Measurements from ENCODE around the gene EIF4ENIF1. TPM values are rescaled to one million over a fixed set of nuclear protein-coding genes. Genes with fewer than 3 reads are reported as not detected.

The EIF4ENIF1 gene
- polyA plus RNA-seq, 1 donor from 2014 or later: 12.6 TPM

DNA sequence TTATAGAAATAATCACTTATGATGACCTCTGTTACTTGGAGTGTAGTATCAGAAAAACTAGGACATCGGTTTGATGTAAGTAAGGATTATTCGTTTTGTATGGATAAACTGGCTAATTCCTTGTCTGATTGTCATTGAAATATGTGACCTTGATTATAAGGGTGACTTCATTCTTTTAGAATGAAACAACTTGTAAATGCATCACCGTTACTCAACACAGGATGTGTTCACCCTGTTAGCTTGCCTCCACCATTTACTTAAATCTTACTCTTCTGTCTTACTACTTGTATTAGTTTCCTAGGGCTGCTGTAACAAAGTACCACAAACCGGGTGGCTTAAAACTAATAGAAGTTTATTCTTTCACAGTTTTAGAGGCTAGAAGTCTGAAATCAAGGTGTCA lies 14.6 kb upstream of the EIF4ENIF1 start:
- Histone ChIP-seq H2AFZ (ENCODE audit: low read depth, low read length) (no peak overlapping the region), H3K36me3 (ENCODE audit: insufficient read depth, low read length) (no peaks in the 10 kb centered on the region), H3K79me2 (replicated peaks; ENCODE audit: insufficient read depth, low read length) (no peaks in the 10 kb centered on the region), H3K9me2 (ENCODE audit: insufficient read depth, low read length) (no peaks in the 10 kb centered on the region), H3K9ac (ENCODE audit: low read length) (no peak overlapping the region), H3K4me2 (ENCODE audit: low read length) (no peak overlapping the region), H3K27ac (ENCODE audit: low read length) (no peak overlapping the region), H4K20me1 (ENCODE audit: insufficient read depth) (no peaks in the 10 kb centered on the region), H3K9me3 (ENCODE audit: low read length) (no peaks in the 10 kb centered on the region), H3K27me3 (ENCODE audit: insufficient read depth, low read depth, low read length) (no peaks in the 10 kb centered on the region), H3F3A (ENCODE audit: insufficient read depth, low read length, poor library complexity, severe bottlenecking) (no peaks in the 10 kb centered on the region), H3K4me3 (ENCODE audit: low read length) (no peak overlapping the region)
- TF ChIP-seq, protein P1, sequence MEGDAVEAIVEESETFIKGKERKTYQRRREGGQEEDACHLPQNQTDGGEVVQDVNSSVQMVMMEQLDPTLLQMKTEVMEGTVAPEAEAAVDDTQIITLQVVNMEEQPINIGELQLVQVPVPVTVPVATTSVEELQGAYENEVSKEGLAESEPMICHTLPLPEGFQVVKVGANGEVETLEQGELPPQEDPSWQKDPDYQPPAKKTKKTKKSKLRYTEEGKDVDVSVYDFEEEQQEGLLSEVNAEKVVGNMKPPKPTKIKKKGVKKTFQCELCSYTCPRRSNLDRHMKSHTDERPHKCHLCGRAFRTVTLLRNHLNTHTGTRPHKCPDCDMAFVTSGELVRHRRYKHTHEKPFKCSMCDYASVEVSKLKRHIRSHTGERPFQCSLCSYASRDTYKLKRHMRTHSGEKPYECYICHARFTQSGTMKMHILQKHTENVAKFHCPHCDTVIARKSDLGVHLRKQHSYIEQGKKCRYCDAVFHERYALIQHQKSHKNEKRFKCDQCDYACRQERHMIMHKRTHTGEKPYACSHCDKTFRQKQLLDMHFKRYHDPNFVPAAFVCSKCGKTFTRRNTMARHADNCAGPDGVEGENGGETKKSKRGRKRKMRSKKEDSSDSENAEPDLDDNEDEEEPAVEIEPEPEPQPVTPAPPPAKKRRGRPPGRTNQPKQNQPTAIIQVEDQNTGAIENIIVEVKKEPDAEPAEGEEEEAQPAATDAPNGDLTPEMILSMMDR (IDR thresholded peaks at IDR 0.05; ENCODE audit: poor library complexity, severe bottlenecking): no peak
- TF ChIP-seq, protein P2, sequence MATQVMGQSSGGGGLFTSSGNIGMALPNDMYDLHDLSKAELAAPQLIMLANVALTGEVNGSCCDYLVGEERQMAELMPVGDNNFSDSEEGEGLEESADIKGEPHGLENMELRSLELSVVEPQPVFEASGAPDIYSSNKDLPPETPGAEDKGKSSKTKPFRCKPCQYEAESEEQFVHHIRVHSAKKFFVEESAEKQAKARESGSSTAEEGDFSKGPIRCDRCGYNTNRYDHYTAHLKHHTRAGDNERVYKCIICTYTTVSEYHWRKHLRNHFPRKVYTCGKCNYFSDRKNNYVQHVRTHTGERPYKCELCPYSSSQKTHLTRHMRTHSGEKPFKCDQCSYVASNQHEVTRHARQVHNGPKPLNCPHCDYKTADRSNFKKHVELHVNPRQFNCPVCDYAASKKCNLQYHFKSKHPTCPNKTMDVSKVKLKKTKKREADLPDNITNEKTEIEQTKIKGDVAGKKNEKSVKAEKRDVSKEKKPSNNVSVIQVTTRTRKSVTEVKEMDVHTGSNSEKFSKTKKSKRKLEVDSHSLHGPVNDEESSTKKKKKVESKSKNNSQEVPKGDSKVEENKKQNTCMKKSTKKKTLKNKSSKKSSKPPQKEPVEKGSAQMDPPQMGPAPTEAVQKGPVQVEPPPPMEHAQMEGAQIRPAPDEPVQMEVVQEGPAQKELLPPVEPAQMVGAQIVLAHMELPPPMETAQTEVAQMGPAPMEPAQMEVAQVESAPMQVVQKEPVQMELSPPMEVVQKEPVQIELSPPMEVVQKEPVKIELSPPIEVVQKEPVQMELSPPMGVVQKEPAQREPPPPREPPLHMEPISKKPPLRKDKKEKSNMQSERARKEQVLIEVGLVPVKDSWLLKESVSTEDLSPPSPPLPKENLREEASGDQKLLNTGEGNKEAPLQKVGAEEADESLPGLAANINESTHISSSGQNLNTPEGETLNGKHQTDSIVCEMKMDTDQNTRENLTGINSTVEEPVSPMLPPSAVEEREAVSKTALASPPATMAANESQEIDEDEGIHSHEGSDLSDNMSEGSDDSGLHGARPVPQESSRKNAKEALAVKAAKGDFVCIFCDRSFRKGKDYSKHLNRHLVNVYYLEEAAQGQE (IDR thresholded peaks at IDR 0.05; ENCODE audit: borderline replicate concordance): no peak
- no peak for TF ChIP-seq EP300 (conservative IDR thresholded peaks at IDR 0.05; ENCODE audit: poor library complexity, severe bottlenecking)

DNA sequence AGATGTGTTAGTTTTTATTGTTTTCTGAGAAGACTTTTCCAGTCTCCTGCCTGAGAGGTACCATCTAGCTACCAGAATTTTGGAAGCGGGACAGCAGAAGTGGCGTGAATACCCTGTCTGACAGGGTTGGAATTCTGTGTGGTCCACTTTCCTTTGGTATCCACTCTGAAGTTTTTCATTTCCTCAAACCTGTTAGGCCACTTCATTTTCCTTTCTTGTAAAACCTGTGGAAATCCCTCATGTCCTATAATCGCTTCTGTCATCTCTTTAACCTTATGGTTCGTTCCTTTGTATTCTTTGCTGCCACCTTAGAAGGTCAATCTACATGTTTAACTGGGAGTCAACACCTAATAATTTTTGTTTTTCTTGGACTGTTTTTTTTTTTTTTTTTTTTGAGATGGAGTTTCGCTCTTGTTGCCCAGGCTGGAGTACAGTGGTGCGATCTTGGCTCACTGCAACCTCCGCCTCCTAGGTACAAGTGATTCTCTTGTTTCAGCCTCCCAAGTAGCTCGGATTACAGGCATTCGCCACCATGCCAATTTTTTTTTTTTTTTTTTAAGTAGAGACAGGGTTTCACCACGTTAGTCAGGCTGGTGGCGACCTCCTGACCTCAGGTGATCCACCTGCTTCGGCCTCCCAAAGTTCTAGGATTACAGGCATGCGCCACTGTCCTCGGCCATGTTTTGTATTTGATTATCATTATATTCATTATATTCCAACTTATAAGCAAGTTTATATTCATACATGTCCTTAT lies 13.7 kb upstream of the EIF4ENIF1 start:
- no peak overlapping the region for H3K9ac ChIP-seq (ENCODE audit: low read length)
- H3K9me2 ChIP-seq (ENCODE audit: insufficient read depth, low read length): no peaks in the 10 kb centered on the region

More for the DNA sequence above, 13.7 kb upstream of the EIF4ENIF1 start:
- H3K27ac ChIP-seq (ENCODE audit: low read length): no peak overlapping the region
- no peak overlapping the region for H2AFZ ChIP-seq (ENCODE audit: low read depth, low read length)
- H3F3A ChIP-seq (ENCODE audit: insufficient read depth, low read length, poor library complexity, severe bottlenecking): no peaks in the 10 kb centered on the region
- no peaks in the 10 kb centered on the region for H3K79me2 ChIP-seq (replicated peaks; ENCODE audit: insufficient read depth, low read length)
- H4K20me1 ChIP-seq (ENCODE audit: insufficient read depth): no peaks in the 10 kb centered on the region
- no peak for TF ChIP-seq EZH2 (IDR thresholded peaks at IDR 0.05; ENCODE audit: borderline replicate concordance, insufficient read depth, low read length, poor library complexity, severe bottlenecking)
- no peak for TF ChIP-seq EP300 (conservative IDR thresholded peaks at IDR 0.05; ENCODE audit: poor library complexity, severe bottlenecking)
- no peak for TF ChIP-seq MXI1 (conservative IDR thresholded peaks at IDR 0.05; ENCODE audit: poor library complexity, severe bottlenecking)
- TF ChIP-seq TAF1 (IDR thresholded peaks at IDR 0.05; ENCODE audit: low read depth): no peak
- no peak for TF ChIP-seq SMC3 (conservative IDR thresholded peaks at IDR 0.05; ENCODE audit: poor library complexity)
- no peak for TF ChIP-seq RAD21 (conservative IDR thresholded peaks at IDR 0.05)
- TF ChIP-seq POLR2AphosphoS5 (IDR thresholded peaks at IDR 0.05): no peak
- TF ChIP-seq, protein P2 (IDR thresholded peaks at IDR 0.05; ENCODE audit: borderline replicate concordance): no peak
- TF ChIP-seq, protein P1 (IDR thresholded peaks at IDR 0.05; ENCODE audit: poor library complexity, severe bottlenecking): no peak
- H3K36me3 ChIP-seq (ENCODE audit: insufficient read depth, low read length): no peaks in the 10 kb centered on the region
- no peaks in the 10 kb centered on the region for H3K9me3 ChIP-seq (ENCODE audit: low read length)
- no peaks in the 10 kb centered on the region for H3K27me3 ChIP-seq (ENCODE audit: insufficient read depth, low read depth, low read length)
- H3K4me3 ChIP-seq (ENCODE audit: low read length): no peak overlapping the region
- no peak overlapping the region for H3K4me2 ChIP-seq (ENCODE audit: low read length)

Data from neural cell (in vitro differentiated cells).